Activated effector memory CD4-positive, alpha-beta T cell treated with anti-CD3 and anti-CD28 coated beads, Interleukin-2, amount 50 U/mL, for 16 hours (primary cell): ENCODE measurements around the gene RASSF3.
"Not testable (repeated sequence)": the region's sequence is repeated elsewhere in the genome, so short reads cannot be mapped to it uniquely, and the experiment has no call there.

Experiments
- DNase-seq: peaks from one replicate; pipeline ENCODE4 v3.0.0-alpha.2; 2020

RASSF3 gene

GRCh38 chr12:64610079-64610659 lies at the start of gene RASSF3:
TSS of gene RASSF3 (plus strand) at chr12:64610495. CDS start at chr12:64610633, 138 bp downstream.
- DNase-seq, result peak; percentile 91

DNA sequence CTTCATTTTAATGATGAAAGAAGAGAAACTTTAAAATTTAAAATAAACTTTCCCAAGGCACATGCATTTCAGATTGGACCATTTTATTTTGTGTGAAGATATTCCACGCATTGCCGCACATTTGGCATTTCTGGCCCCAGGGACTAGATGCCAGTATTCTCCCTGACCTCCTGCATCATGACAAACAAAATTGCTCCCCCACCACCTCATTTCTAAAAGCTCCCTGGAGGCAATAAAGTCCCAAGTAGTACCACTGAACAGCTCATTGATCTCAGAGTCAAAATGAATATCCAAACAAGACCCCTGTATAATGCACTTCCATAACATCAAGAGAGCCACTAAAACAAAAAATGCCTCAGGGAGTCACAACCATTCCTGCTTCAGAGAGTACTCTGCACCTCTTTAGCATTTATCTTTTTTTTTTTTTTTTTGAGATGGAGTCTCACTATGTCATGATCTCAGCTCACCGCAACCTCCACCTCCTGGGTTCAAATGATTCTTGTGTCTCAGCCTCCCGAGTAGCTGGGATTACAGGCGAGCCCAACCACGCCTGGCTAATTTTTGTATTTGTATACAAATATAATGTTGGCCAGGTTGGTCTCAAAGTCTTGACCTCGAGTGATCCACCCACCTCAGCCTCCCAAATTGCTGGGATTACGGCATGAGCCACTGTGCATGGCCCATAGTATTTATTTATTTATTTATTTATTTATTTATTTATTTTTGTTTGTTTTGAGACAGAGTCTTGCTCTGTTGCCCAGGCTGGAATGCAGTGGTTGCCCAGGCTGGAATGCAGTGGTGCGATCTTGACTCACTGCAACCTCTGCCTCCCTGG lies 48.8 kb upstream of the RASSF3 start:
- peak; percentile 24 for DNase-seq

- DNase-seq, result no peak
Observed at GRCh38 chr12:64566122-64566521, 44.2 kb upstream of the RASSF3 start.

DNA sequence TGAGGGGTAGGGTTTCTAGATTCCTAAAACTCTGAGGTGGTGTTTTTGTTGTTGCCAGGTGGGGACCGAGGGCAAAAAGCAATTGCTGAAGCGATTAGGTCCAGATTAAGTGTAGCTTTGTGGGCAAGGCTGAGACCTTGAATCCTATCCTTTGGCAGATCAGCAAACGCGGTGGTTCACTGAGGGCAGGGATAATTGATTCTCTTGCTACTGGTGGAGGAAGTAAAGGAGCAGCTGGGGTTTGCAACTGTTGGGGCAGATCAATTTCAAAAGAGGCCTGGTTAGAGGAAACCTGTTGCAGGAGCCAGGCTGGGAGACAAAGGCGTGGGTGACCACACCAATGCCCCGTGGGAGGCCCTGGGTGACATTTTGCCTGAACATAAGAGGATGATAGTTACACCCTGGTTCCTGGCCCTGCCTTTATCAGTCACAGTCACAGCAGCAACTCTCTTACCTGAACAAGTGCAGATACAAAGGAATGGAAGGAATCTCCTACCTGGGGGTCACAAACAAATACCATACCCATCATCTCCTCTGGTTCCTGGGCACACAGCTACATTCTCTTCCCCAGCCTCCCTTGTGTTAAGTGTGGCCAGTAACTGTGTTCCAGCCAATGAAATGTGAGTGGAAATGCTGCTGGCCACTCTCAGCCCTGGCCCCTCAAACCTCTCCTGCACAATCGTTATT lies 43.3 kb upstream of the RASSF3 start:
- no peak for DNase-seq

GRCh38 chr12:64567570-64567969 lies 42.7 kb upstream of the RASSF3 start:
- no peak for DNase-seq

DNA sequence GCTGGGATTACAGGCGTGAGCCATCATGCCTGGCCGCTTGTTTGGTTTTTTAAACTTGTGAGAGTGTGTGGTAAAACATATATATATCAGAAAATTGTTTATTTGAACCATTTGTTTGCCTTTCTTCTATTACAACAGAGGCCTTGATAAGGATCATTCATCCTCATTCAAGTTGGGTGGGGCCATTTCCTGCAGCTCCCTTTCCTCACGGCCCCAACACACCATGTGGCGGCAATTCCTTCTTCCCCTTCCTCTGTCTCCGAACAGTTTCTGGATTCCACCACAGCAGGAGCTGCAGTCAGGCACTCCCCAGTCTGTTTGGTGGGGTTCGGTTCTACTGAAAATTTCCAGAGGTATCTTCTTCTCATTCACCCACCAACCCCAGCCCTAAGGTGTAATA lies 42.0 kb upstream of the RASSF3 start:
- no peak for DNase-seq

- DNase-seq, result no peak
Observed at GRCh38 chr12:64569923-64570691, 40.2 kb upstream of the RASSF3 start.

DNA sequence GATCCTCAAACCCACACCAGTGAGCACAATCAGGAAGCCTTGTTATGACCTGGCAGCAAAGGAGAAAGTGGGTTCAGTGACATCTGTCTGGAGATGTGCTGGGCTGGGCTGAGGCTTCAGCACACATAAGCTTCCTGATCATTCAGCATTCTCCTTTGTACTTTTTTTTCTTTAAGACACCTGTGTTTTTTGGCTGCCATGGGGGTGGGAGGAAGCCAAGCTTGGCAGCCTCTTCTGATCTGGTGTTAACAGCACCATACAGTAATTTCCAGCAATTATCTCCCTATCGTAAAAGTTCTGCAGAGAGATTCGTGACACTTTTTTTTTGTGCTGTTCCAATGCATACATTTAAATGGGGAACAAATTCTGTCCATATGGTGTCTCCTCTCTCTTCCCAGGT lies 38.9 kb upstream of the RASSF3 start:
- DNase-seq, result no peak

GRCh38 chr12:64572241-64572640 lies 38.1 kb upstream of the RASSF3 start:
- DNase-seq, result no peak

DNA sequence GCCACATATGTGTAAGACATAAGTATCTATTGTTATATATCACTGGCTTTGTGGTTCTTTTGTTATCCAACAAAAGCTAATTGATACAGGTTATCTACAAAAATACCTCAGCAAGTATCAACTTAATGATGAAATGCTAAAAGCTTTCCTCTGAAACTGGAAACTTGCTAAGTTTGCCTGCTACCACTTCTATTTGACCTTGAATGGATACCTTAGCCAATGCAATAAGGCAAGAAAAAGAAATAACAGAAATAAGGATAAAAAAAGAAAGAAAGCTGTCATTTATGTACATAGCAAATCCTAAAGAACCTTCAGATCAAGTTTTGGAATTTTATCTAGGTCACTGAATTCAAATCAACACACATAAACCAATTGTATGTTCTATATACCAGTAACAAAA lies 35.5 kb upstream of the RASSF3 start:
- DNase-seq, result no peak

GRCh38 chr12:64577046-64577445 lies 33.2 kb upstream of the RASSF3 start:
- DNase-seq, result no peak

- no peak for DNase-seq
Observed at GRCh38 chr12:64578566-64578965, 31.7 kb upstream of the RASSF3 start.

- no peak for DNase-seq
Observed at GRCh38 chr12:64580681-64581080, 29.6 kb upstream of the RASSF3 start.

GRCh38 chr12:64582114-64582513 lies 28.2 kb upstream of the RASSF3 start:
- no peak for DNase-seq

- DNase-seq, result no peak
Observed at GRCh38 chr12:64582862-64583261, 27.4 kb upstream of the RASSF3 start.

DNA sequence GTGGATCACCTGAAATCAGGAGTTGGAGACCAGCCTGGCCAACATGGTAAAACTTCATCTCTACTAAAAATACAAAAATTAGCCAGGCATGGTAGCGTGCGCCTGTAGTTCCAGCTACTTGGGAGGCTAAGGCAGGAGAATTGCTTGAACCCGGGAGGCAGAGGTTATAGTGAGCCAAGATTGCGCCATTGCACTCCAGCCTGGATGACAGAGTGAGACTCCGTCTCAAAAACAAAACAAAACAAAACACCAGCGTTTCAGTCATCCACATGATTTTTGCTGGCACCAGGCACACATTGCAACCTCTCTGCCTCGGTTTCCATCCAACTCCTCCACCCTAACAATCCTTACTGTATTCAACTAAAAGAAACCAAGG lies 26.9 kb upstream of the RASSF3 start:
- DNase-seq, result not testable (repeated sequence)

DNA sequence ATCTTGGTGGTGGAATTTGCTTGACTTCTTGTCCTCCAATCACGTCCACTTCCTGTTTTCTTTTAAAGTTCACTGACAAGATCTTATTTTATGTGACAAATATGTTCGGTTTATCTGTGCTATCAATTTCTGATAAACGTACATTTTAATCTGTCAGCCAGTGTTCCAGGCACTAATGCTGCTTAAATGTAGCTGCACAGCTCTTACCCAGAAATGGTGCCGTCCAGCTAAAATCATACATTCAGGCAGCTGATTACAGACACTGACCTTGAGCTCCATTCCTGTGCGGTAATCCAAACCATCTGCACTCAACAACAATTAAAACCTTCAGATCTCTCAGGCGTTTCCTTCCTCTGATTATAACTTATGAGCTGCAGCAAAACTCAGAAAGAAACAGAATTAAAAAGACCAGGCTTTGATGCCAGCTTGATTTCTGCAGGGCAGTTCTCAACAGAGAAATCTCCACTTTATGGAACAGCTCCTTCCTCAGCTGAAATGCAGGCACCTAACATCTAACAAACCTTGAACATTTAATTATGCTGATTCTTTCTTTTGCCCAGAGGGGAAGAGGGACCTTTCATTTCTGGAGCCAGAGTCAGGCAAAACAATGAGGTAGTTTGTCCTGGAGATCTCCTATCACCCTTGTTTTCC lies 26.4 kb upstream of the RASSF3 start:
- DNase-seq, result no peak

- no peak for DNase-seq
Observed at GRCh38 chr12:64585104-64585503, 25.2 kb upstream of the RASSF3 start.

DNA sequence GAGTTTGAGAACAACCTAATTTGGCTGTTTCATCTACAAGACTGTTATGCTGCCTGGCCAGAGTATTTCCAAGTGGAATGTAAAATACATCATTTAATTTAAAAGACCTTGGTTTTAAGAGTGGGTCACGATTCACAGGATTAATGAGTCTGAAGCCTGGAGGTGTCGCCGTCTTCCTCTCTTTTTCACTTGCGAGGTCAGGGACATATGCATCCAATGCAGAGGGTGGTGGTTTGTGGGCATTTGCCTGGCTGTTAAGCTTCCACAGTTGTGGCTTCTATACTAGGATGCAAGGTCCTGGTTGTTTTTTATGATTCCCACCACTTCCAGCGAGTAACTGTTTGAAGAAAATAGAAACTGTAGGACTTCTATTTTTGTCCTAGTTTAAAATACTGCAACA lies 22.8 kb upstream of the RASSF3 start:
- DNase-seq, result no peak

GRCh38 chr12:64590183-64590582 lies 20.1 kb upstream of the RASSF3 start:
- no peak for DNase-seq

- DNase-seq, result no peak
Observed at GRCh38 chr12:64595863-64596793, 14.2 kb upstream of the RASSF3 start.

GRCh38 chr12:64598831-64599230 lies 11.5 kb upstream of the RASSF3 start:
- no peak for DNase-seq
